ENCODE measurements around the gene MAPRE2.

GRCh38 chr18:35134190-35134730 is 93.0 kb downstream of the MAPRE2 start:
- TF ChIP-seq CTCF (IDR thresholded peaks at IDR 0.05) (no peak), POLR2A (IDR thresholded peaks at IDR 0.05; ENCODE audit: low read depth) (no peak), POLR2AphosphoS5 (IDR thresholded peaks at IDR 0.05) (no peak), EP300 (IDR thresholded peaks at IDR 0.05) (no peak)
